SK-N-SH treated with all-trans-retinoic acid at 6 μM for 48 hours (cell line): ENCODE measurements around the gene SFMBT1.
A peak's percentile ranks its signal among the peaks of the same experiment; 100 is the strongest.

Source experiments
- ATAC-seq: fragments of 200-7000 bp; cut with Tn5 transposase; 3 replicates; pipeline ENCODE4 v1.9.1; 2020; ENCODE audit warnings: mild to moderate bottlenecking, moderate library complexity
- ARNTL ChIP-seq: fragments of 450-650 bp; formaldehyde crosslinking; IDR thresholded peaks from 2 replicates; pipeline ENCODE4 v1.5.0; 2020; ENCODE audit warnings: low read depth, mild to moderate bottlenecking, moderate library complexity, borderline replicate concordance
- CSDC2 ChIP-seq: fragments of 250-450 bp; sonication (Bioruptor Pico); IDR thresholded peaks from 2 replicates; pipeline ENCODE4 v1.5.0; 2020; ENCODE audit warnings: mild to moderate bottlenecking, moderate library complexity
- ESRRG ChIP-seq: fragments of 250-450 bp; sonication (Bioruptor Pico); IDR thresholded peaks from 2 replicates; pipeline ENCODE4 v1.6.1; 2021; ENCODE audit warnings: mild to moderate bottlenecking
- GLIS3 ChIP-seq: fragments of 250-450 bp; sonication (Bioruptor Pico); IDR thresholded peaks from 2 replicates; pipeline ENCODE4 v1.5.0; 2020; ENCODE audit warnings: mild to moderate bottlenecking, moderate library complexity
- ISL1 ChIP-seq: fragments of 250-450 bp; sonication (Bioruptor Pico); IDR thresholded peaks from 2 replicates; pipeline ENCODE4 v2.1.2; 2022; ENCODE audit warnings: mild to moderate bottlenecking, moderate library complexity
- OSR1 ChIP-seq: fragments of 250-450 bp; sonication (Bioruptor Pico); IDR thresholded peaks from 2 replicates; pipeline ENCODE4 v1.8.0; 2022; ENCODE audit warnings: moderate library complexity, mild to moderate bottlenecking, inconsistent platforms
- PPARA ChIP-seq: fragments of 250-450 bp; sonication (Bioruptor Pico); IDR thresholded peaks from 2 replicates; pipeline ENCODE4 v1.5.0; 2020; ENCODE audit warnings: mild to moderate bottlenecking, borderline replicate concordance
- SNAI2 ChIP-seq: fragments of 250-450 bp; sonication (Bioruptor Pico); IDR thresholded peaks from 2 replicates; pipeline ENCODE4 v1.5.0; 2020; ENCODE audit warnings: mild to moderate bottlenecking, moderate library complexity
- TCF4 ChIP-seq: fragments of 250-450 bp; sonication (Bioruptor Pico); IDR thresholded peaks from 2 replicates; pipeline ENCODE4 v1.8.0; 2021; ENCODE audit warnings: mild to moderate bottlenecking, moderate library complexity, borderline replicate concordance
- ZFP3 ChIP-seq: fragments of 250-450 bp; sonication (Bioruptor Pico); IDR thresholded peaks from 2 replicates; pipeline ENCODE4 v1.5.0; 2020; ENCODE audit warnings: mild to moderate bottlenecking, moderate library complexity
- ZNF565 ChIP-seq: fragments of 450-650 bp; formaldehyde crosslinking; conservative IDR thresholded peaks from 2 replicates; pipeline ENCODE4 v1.5.0; 2020; ENCODE audit warnings: low read depth, mild to moderate bottlenecking, moderate library complexity
- ZNF70 ChIP-seq: fragments of 450-650 bp; formaldehyde crosslinking; IDR thresholded peaks from 2 replicates; pipeline ENCODE4 v1.5.0; 2020; ENCODE audit warnings: mild to moderate bottlenecking, moderate library complexity
- ZNF8 ChIP-seq: fragments of 450-650 bp; formaldehyde crosslinking; IDR thresholded peaks from 2 replicates; pipeline ENCODE4 v1.5.0; 2020; ENCODE audit warnings: mild to moderate bottlenecking, moderate library complexity
- TF ChIP-seq, protein P1 (sequence below): fragments of 250-450 bp; sonication (Bioruptor Pico); IDR thresholded peaks from 2 replicates; pipeline ENCODE4 v1.8.0; 2021; ENCODE audit warnings: low read depth, mild to moderate bottlenecking, moderate library complexity, borderline replicate concordance
- TF ChIP-seq, protein P2 (sequence below): fragments of 250-450 bp; sonication (Bioruptor Pico); IDR thresholded peaks from 2 replicates; pipeline ENCODE4 v1.5.0; 2020; ENCODE audit warnings: mild to moderate bottlenecking, moderate library complexity
- TF ChIP-seq, protein P3 (sequence below): fragments of 250-450 bp; sonication (Bioruptor Pico); IDR thresholded peaks from 2 replicates; pipeline ENCODE4 v1.8.0; 2020; ENCODE audit warnings: mild to moderate bottlenecking, moderate library complexity, borderline replicate concordance
- TF ChIP-seq, protein P4 (sequence below): fragments of 250-450 bp; sonication (Bioruptor Pico); IDR thresholded peaks from 2 replicates; pipeline ENCODE4 v1.5.1; 2020; ENCODE audit warnings: low read depth, mild to moderate bottlenecking, moderate library complexity

The SFMBT1 gene

DNA sequence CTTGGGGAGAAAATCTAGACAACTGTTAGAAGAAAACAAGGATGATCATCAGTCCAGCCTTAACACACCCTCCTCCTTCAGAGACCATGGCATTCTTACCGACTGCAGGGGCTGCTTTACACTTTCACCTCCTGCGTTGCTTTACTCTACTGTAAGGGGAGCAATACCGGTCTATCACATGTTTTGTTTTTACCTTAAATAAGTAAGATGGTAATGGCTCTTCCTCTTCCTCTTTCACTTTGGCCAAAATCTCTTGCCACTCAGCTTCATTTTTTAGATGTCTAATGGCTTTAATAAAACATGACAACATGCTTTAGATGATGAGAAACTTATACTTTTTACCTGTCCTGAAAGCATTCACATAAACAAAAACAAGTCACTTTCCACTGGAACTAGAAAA lies 115.1 kb downstream of the SFMBT1 start (continued):
- TF ChIP-seq, protein P1, sequence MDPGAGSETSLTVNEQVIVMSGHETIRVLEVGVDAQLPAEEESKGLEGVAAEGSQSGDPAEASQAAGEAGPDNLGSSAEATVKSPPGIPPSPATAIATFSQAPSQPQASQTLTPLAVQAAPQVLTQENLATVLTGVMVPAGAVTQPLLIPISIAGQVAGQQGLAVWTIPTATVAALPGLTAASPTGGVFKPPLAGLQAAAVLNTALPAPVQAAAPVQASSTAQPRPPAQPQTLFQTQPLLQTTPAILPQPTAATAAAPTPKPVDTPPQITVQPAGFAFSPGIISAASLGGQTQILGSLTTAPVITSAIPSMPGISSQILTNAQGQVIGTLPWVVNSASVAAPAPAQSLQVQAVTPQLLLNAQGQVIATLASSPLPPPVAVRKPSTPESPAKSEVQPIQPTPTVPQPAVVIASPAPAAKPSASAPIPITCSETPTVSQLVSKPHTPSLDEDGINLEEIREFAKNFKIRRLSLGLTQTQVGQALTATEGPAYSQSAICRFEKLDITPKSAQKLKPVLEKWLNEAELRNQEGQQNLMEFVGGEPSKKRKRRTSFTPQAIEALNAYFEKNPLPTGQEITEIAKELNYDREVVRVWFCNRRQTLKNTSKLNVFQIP (CRISPR knock-in tag): no peak

DNA sequence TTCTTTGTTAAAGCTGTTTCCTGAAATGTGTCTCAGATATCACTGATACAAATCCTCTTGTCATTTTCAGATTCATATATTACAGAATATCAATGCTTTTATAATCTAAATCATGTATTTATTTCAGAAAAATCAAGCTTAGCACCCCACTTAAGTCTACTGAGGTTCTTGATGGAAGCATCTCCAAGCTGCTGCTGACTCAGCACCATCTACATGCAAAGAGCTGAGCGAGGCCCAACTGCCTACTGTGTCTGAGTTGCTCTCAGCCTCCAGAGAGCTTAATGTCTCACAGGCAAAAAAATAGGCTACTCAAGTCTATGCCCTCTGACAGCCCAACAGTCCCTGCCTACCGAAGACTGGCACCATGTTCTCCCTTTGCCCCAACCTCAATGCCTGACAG lies 119.3 kb downstream of the SFMBT1 start:
- ATAC-seq: no peak
- TF ChIP-seq, protein P1 (CRISPR knock-in tag): no peak
- TF ChIP-seq TCF4: no peak
- TF ChIP-seq, all 23 proteins: peak for 0

DNA sequence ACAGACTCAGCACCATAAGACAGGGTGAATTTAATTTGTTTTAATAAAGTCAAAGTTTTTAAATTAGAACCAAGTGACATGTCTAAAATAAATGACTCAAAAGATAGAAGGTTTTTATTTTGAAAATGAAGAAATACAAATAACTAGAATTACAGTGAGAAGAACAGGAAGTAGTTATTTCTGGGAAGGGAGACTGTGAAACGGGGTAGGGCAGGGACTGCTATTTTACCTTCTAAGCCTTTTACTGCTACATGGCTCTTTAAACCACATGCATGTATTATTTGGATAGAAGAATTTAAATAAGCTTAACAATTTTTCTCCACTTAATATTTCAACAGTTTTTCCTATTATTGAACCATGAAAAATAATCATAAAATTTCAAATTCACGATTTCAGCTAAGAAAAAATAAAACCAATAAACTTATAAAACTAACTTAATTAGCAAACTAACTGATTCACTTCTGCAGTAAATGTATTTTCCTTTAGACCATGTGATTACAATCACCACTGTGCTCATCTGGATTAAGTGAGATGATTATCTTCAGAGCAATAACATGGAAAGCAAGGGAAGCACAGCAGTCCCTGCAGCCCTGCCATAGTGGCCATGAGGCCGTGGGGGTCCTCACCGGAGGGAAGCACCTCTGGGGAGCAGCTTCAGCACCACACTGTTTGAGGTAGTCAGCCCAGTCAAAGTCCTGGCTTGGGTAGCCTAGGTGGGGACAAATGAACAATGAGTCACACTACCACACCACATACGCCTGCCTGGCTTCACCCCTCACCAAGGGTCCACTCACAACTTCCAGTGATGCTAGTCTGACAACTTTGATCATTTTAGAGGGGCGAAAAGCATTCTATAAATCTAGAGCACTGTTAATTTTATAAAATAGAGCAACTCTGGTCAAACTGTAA lies 120.2 kb downstream of the SFMBT1 start:
- TF ChIP-seq ZNF8 (CRISPR knock-in tag): no peak
- TF ChIP-seq PPARA: no peak
- TF ChIP-seq, protein P2, sequence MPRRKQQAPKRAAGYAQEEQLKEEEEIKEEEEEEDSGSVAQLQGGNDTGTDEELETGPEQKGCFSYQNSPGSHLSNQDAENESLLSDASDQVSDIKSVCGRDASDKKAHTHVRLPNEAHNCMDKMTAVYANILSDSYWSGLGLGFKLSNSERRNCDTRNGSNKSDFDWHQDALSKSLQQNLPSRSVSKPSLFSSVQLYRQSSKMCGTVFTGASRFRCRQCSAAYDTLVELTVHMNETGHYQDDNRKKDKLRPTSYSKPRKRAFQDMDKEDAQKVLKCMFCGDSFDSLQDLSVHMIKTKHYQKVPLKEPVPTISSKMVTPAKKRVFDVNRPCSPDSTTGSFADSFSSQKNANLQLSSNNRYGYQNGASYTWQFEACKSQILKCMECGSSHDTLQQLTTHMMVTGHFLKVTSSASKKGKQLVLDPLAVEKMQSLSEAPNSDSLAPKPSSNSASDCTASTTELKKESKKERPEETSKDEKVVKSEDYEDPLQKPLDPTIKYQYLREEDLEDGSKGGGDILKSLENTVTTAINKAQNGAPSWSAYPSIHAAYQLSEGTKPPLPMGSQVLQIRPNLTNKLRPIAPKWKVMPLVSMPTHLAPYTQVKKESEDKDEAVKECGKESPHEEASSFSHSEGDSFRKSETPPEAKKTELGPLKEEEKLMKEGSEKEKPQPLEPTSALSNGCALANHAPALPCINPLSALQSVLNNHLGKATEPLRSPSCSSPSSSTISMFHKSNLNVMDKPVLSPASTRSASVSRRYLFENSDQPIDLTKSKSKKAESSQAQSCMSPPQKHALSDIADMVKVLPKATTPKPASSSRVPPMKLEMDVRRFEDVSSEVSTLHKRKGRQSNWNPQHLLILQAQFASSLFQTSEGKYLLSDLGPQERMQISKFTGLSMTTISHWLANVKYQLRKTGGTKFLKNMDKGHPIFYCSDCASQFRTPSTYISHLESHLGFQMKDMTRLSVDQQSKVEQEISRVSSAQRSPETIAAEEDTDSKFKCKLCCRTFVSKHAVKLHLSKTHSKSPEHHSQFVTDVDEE (CRISPR knock-in tag): peak; percentile 43; the same call in 1 of the 2 replicates
- TF ChIP-seq TCF4: peak; percentile 75
- TF ChIP-seq, protein P1 (CRISPR knock-in tag): no peak
- no peak; the same call in 2 of the 3 replicates for ATAC-seq

DNA sequence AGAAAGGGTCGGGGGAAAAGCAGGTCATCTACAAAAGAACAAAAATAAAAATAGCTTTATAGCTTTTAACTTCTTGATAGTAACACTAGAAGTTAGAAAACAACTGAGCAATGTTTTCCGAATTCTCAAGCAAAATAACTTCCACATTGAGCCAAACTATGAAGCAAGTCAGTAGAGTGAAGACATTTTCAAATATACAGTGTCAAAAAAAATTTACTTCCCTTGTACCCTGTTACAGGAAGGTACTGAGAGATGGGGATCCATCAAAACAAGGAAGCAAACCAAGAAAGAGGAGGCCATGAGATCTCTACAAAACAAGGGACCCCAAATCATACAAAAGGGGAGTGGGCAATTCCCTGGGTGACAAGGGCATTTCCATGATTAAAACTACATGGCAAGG lies 121.9 kb downstream of the SFMBT1 start:
- ATAC-seq: no peak
- TF ChIP-seq ARNTL (CRISPR knock-in tag): no peak
- no peak for TF ChIP-seq CSDC2 (CRISPR knock-in tag)
- TF ChIP-seq, protein P1 (CRISPR knock-in tag): no peak
- TF ChIP-seq, protein P2 (CRISPR knock-in tag): no peak
- TF ChIP-seq GLIS3: no peak
- TF ChIP-seq ZNF70 (CRISPR knock-in tag): no peak
- TF ChIP-seq, protein P3, sequence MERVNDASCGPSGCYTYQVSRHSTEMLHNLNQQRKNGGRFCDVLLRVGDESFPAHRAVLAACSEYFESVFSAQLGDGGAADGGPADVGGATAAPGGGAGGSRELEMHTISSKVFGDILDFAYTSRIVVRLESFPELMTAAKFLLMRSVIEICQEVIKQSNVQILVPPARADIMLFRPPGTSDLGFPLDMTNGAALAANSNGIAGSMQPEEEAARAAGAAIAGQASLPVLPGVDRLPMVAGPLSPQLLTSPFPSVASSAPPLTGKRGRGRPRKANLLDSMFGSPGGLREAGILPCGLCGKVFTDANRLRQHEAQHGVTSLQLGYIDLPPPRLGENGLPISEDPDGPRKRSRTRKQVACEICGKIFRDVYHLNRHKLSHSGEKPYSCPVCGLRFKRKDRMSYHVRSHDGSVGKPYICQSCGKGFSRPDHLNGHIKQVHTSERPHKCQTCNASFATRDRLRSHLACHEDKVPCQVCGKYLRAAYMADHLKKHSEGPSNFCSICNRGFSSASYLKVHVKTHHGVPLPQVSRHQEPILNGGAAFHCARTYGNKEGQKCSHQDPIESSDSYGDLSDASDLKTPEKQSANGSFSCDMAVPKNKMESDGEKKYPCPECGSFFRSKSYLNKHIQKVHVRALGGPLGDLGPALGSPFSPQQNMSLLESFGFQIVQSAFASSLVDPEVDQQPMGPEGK (CRISPR knock-in tag): no peak
- no peak for TF ChIP-seq ISL1 (CRISPR knock-in tag)
- TF ChIP-seq PPARA: no peak
- no peak for TF ChIP-seq ZFP3 (CRISPR knock-in tag)
- no peak for TF ChIP-seq SNAI2 (CRISPR knock-in tag)
- no peak for TF ChIP-seq ESRRG
- TF ChIP-seq ZNF565: no peak
- TF ChIP-seq ZNF8 (CRISPR knock-in tag): no peak
- TF ChIP-seq OSR1: no peak
- TF ChIP-seq TCF4: no peak
- TF ChIP-seq, protein P4, sequence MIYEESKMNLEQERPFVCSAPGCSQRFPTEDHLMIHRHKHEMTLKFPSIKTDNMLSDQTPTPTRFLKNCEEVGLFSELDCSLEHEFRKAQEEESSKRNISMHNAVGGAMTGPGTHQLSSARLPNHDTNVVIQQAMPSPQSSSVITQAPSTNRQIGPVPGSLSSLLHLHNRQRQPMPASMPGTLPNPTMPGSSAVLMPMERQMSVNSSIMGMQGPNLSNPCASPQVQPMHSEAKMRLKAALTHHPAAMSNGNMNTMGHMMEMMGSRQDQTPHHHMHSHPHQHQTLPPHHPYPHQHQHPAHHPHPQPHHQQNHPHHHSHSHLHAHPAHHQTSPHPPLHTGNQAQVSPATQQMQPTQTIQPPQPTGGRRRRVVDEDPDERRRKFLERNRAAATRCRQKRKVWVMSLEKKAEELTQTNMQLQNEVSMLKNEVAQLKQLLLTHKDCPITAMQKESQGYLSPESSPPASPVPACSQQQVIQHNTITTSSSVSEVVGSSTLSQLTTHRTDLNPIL (CRISPR knock-in tag): no peak
